WTC11 (cell line): ENCODE measurements around the gene B3GALT5. TPM values are rescaled to one million over a fixed set of nuclear protein-coding genes. Genes with fewer than 3 reads are reported as not detected.
A peak's percentile ranks its signal among the peaks of the same experiment; 100 is the strongest.

Experiments
- ATAC-seq: fragments of 200-7000 bp; cut with Tn5 transposase; 2 replicates; pipeline ENCODE4 v1.10.0; 2021; ENCODE audit warnings: mild to moderate bottlenecking, moderate library complexity
- CTCF ChIA-PET: fragments of 300-600 bp; sonication (Branson Sonifier 250); formaldehyde crosslinking; loops from one replicate; lab custom pipeline; 2021; ENCODE audit warnings: antibody characterized with exemption; lab: Charles Lee
- POLR2A ChIA-PET: fragments of 350-600 bp; sonication (Branson Sonifier 250); formaldehyde crosslinking; loops from one replicate; lab custom pipeline; 2021; ENCODE audit warnings: antibody characterized with exemption; lab: Charles Lee
- DNase-seq: peaks from one replicate; pipeline ENCODE4 v3.0.0; 2021; ENCODE audit warnings: low spot score
- H3K27ac Mint-ChIP-seq: 2 replicates; pipeline ENCODE4 v1.8.0; 2021; ENCODE audit warnings: mixed read lengths
- H3K27me3 Mint-ChIP-seq: 2 replicates; pipeline ENCODE4 v1.8.0; 2021; ENCODE audit warnings: low read depth, mild to moderate bottlenecking, moderate library complexity, mixed read lengths
- H3K36me3 Mint-ChIP-seq: 2 replicates; pipeline ENCODE4 v1.8.0; 2021; ENCODE audit warnings: mixed read lengths
- H3K4me1 Mint-ChIP-seq: 2 replicates; pipeline ENCODE4 v1.8.0; 2022; ENCODE audit warnings: mixed read lengths
- H3K4me3 Mint-ChIP-seq: 2 replicates; pipeline ENCODE4 v1.8.0; 2021; ENCODE audit warnings: mild to moderate bottlenecking, moderate library complexity, mixed read lengths
- H3K9me3 Mint-ChIP-seq: 2 replicates; pipeline ENCODE4 v1.8.0; 2021; ENCODE audit warnings: mixed read lengths
- CDX4 ChIP-seq: fragments of 250-450 bp; sonication (Bioruptor Pico); IDR thresholded peaks from 2 replicates; pipeline ENCODE4 v1.9.0; 2021; ENCODE audit warnings: moderate library complexity, mild to moderate bottlenecking, inconsistent platforms, borderline replicate concordance
- ESRRA ChIP-seq: sonication (generic); formaldehyde crosslinking; IDR thresholded peaks from 2 replicates; pipeline ENCODE4 v1.8.1; 2022; ENCODE audit warnings: mild to moderate bottlenecking, missing genetic modification reagents, borderline replicate concordance
- ETV6 ChIP-seq: sonication (generic); formaldehyde crosslinking; IDR thresholded peaks from 2 replicates; pipeline ENCODE4 v1.8.1; 2022; ENCODE audit warnings: mild to moderate bottlenecking, missing genetic modification reagents
- FOXJ3 ChIP-seq: sonication (generic); formaldehyde crosslinking; IDR thresholded peaks from 2 replicates; pipeline ENCODE4 v1.9.0; 2021; ENCODE audit warnings: missing genetic modification reagents, mild to moderate bottlenecking, borderline replicate concordance
- GRHL2 ChIP-seq: fragments of 250-450 bp; sonication (Bioruptor Pico); IDR thresholded peaks from 2 replicates; pipeline ENCODE4 v1.8.0; 2022; ENCODE audit warnings: mild to moderate bottlenecking, moderate library complexity; ENCODE audit not compliant: insufficient replicate concordance, severe bottlenecking
- HMGA2 ChIP-seq: fragments of 250-450 bp; sonication (Bioruptor Pico); IDR thresholded peaks from 2 replicates; pipeline ENCODE4 v1.4.0; 2021; ENCODE audit warnings: mild to moderate bottlenecking, moderate library complexity
- HMGXB4 ChIP-seq: sonication (generic); formaldehyde crosslinking; IDR thresholded peaks from 2 replicates; pipeline ENCODE4 v1.8.1; 2023; ENCODE audit warnings: mild to moderate bottlenecking, moderate library complexity, missing genetic modification reagents
- IRF2 ChIP-seq: sonication (generic); formaldehyde crosslinking; IDR thresholded peaks from 2 replicates; pipeline ENCODE4 v1.8.0; 2022; ENCODE audit warnings: low read depth, missing genetic modification reagents, borderline replicate concordance
- JUN ChIP-seq: sonication (generic); formaldehyde crosslinking; IDR thresholded peaks from 2 replicates; pipeline ENCODE4 v1.8.0; 2023; ENCODE audit warnings: mild to moderate bottlenecking, missing genetic modification reagents
- MXD4 ChIP-seq: fragments of 250-450 bp; sonication (Bioruptor Pico); IDR thresholded peaks from 2 replicates; pipeline ENCODE4 v1.8.0; 2021; ENCODE audit warnings: mild to moderate bottlenecking, moderate library complexity, borderline replicate concordance
- MYBL2 ChIP-seq: sonication (generic); formaldehyde crosslinking; IDR thresholded peaks from 2 replicates; pipeline ENCODE4 v1.8.1; 2023; ENCODE audit warnings: mild to moderate bottlenecking, moderate library complexity, missing genetic modification reagents
- RELA ChIP-seq: sonication (generic); formaldehyde crosslinking; IDR thresholded peaks from 2 replicates; pipeline ENCODE4 v1.8.1; 2022; ENCODE audit warnings: missing genetic modification reagents, mild to moderate bottlenecking, borderline replicate concordance
- SP1 ChIP-seq: sonication (generic); formaldehyde crosslinking; conservative IDR thresholded peaks from 2 replicates; pipeline ENCODE4 v1.8.1; 2022; ENCODE audit warnings: missing genetic modification reagents
- TEAD1 ChIP-seq: sonication (generic); formaldehyde crosslinking; IDR thresholded peaks from 2 replicates; pipeline ENCODE4 v1.8.0; 2022; ENCODE audit warnings: mild to moderate bottlenecking, missing genetic modification reagents
- USF1 ChIP-seq: sonication (generic); formaldehyde crosslinking; IDR thresholded peaks from 2 replicates; pipeline ENCODE4 v1.8.0; 2022; ENCODE audit warnings: mild to moderate bottlenecking, missing genetic modification reagents
- ZNF121 ChIP-seq: sonication (generic); formaldehyde crosslinking; IDR thresholded peaks from 2 replicates; pipeline ENCODE4 v1.8.0; 2023; ENCODE audit warnings: missing genetic modification reagents
- ZNF138 ChIP-seq: sonication (generic); formaldehyde crosslinking; conservative IDR thresholded peaks from 2 replicates; pipeline ENCODE4 v1.8.1; 2022; ENCODE audit warnings: mild to moderate bottlenecking, moderate library complexity, missing genetic modification reagents
- total RNA-seq: library from RNA; stranded (reverse); gene quantifications from 3 replicates; pipeline ENCODE4 v1.2.3, GENCODE V29; 2021
- TF ChIP-seq, protein P1 (sequence below): sonication (generic); formaldehyde crosslinking; conservative IDR thresholded peaks from 2 replicates; pipeline ENCODE4 v1.8.1; 2022; ENCODE audit warnings: mild to moderate bottlenecking, missing genetic modification reagents
- TF ChIP-seq, protein P2 (sequence below): fragments of 250-450 bp; sonication (Bioruptor Pico); IDR thresholded peaks from 2 replicates; pipeline ENCODE4 v1.9.0; 2021; ENCODE audit warnings: mild to moderate bottlenecking
- TF ChIP-seq, protein P3 (sequence below): fragments of 250-450 bp; sonication (Bioruptor Pico); IDR thresholded peaks from 2 replicates; pipeline ENCODE4 v2.1.2; 2022; ENCODE audit warnings: mild to moderate bottlenecking, moderate library complexity
- TF ChIP-seq, protein P4 (sequence below): sonication (generic); formaldehyde crosslinking; IDR thresholded peaks from 2 replicates; pipeline ENCODE4 v1.8.1; 2023; ENCODE audit warnings: mild to moderate bottlenecking, missing genetic modification reagents, borderline replicate concordance

The B3GALT5 gene
- total RNA-seq, 1 experiment from 2014 or later, result 25.8 TPM

- H3K4me3 Mint-ChIP-seq, result no peak overlapping the region
- no peak for DNase-seq
- H3K27ac Mint-ChIP-seq, result peak overlapping the region; percentile 43; the same call in 1 of the 2 replicates
- POLR2A ChIA-PET, result no interaction called here
- no peak for TF ChIP-seq MXD4
- no peak for TF ChIP-seq CDX4 (CRISPR knock-in tag)
- TF ChIP-seq, protein P1, sequence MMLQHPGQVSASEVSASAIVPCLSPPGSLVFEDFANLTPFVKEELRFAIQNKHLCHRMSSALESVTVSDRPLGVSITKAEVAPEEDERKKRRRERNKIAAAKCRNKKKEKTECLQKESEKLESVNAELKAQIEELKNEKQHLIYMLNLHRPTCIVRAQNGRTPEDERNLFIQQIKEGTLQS (CRISPR knock-in tag), result no peak
- TF ChIP-seq, all 79 proteins: peak for 0
- Mint-ChIP-seq H3K9me3 (peaks cover 9% of the 10 kb centered on the region), H3K27me3 (no peaks in the 10 kb centered on the region), H3K4me1 (peaks cover 32% of the 10 kb centered on the region), H3K36me3 (peaks cover 88% of the 10 kb centered on the region)
- no peak for ATAC-seq
- CTCF ChIA-PET, result interaction anchor here (1.8 kb wide), 1 partner anchor 67 kb away, joined by 5 read pairs; no protein-coding TSS in a partner anchor
Measured at GRCh38 chr21:39648879-39649278, 36.1 kb downstream of the B3GALT5 start.

DNA sequence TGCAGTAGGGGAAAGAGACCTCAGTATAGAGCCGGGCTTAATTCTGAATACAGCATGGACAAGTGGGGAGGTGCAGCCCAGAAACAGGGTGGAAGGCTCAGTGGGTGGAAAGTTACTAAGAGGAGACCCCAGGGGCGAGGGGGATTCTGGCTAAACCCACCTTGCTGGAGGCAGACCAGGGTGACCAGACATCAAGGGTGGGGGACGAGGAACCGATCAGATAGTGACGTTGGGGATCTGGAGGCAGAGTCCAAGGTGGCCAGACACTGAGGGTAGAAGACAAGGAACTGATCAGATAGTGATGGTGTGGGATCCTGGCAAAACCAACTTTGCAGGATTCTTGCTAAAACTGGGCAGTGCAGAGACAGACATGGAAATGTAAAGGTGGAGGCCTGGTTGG, 36.8 kb downstream of the B3GALT5 start:
- no peak for TF ChIP-seq SP1 (CRISPR knock-in tag)
- TF ChIP-seq ETV6 (CRISPR knock-in tag), result no peak
- no peak for TF ChIP-seq ZNF138 (CRISPR knock-in tag)
- no peak for TF ChIP-seq MYBL2 (CRISPR knock-in tag)
- TF ChIP-seq RELA, result no peak
- no peak for TF ChIP-seq ESRRA (CRISPR knock-in tag)
- TF ChIP-seq, protein P2, sequence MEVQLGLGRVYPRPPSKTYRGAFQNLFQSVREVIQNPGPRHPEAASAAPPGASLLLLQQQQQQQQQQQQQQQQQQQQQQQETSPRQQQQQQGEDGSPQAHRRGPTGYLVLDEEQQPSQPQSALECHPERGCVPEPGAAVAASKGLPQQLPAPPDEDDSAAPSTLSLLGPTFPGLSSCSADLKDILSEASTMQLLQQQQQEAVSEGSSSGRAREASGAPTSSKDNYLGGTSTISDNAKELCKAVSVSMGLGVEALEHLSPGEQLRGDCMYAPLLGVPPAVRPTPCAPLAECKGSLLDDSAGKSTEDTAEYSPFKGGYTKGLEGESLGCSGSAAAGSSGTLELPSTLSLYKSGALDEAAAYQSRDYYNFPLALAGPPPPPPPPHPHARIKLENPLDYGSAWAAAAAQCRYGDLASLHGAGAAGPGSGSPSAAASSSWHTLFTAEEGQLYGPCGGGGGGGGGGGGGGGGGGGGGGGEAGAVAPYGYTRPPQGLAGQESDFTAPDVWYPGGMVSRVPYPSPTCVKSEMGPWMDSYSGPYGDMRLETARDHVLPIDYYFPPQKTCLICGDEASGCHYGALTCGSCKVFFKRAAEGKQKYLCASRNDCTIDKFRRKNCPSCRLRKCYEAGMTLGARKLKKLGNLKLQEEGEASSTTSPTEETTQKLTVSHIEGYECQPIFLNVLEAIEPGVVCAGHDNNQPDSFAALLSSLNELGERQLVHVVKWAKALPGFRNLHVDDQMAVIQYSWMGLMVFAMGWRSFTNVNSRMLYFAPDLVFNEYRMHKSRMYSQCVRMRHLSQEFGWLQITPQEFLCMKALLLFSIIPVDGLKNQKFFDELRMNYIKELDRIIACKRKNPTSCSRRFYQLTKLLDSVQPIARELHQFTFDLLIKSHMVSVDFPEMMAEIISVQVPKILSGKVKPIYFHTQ (CRISPR knock-in tag), result no peak
- no peak for TF ChIP-seq TEAD1 (CRISPR knock-in tag)
- no peak for TF ChIP-seq IRF2
- no peak for TF ChIP-seq CDX4 (CRISPR knock-in tag)
- no peak for TF ChIP-seq JUN
- no peak for TF ChIP-seq HMGXB4 (CRISPR knock-in tag)
- no peak for TF ChIP-seq USF1 (CRISPR knock-in tag)
- TF ChIP-seq, protein P3, sequence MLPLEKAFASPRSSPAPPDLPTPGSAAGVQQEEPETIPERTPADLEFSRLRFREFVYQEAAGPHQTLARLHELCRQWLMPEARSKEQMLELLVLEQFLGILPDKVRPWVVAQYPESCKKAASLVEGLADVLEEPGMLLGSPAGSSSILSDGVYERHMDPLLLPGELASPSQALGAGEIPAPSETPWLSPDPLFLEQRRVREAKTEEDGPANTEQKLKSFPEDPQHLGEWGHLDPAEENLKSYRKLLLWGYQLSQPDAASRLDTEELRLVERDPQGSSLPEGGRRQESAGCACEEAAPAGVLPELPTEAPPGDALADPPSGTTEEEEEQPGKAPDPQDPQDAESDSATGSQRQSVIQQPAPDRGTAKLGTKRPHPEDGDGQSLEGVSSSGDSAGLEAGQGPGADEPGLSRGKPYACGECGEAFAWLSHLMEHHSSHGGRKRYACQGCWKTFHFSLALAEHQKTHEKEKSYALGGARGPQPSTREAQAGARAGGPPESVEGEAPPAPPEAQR (CRISPR knock-in tag), result no peak
- TF ChIP-seq FOXJ3 (CRISPR knock-in tag), result no peak
- TF ChIP-seq HMGA2 (CRISPR knock-in tag), result no peak
- no peak for TF ChIP-seq ZNF121 (CRISPR knock-in tag)
- TF ChIP-seq GRHL2, result no peak
- TF ChIP-seq, protein P4, sequence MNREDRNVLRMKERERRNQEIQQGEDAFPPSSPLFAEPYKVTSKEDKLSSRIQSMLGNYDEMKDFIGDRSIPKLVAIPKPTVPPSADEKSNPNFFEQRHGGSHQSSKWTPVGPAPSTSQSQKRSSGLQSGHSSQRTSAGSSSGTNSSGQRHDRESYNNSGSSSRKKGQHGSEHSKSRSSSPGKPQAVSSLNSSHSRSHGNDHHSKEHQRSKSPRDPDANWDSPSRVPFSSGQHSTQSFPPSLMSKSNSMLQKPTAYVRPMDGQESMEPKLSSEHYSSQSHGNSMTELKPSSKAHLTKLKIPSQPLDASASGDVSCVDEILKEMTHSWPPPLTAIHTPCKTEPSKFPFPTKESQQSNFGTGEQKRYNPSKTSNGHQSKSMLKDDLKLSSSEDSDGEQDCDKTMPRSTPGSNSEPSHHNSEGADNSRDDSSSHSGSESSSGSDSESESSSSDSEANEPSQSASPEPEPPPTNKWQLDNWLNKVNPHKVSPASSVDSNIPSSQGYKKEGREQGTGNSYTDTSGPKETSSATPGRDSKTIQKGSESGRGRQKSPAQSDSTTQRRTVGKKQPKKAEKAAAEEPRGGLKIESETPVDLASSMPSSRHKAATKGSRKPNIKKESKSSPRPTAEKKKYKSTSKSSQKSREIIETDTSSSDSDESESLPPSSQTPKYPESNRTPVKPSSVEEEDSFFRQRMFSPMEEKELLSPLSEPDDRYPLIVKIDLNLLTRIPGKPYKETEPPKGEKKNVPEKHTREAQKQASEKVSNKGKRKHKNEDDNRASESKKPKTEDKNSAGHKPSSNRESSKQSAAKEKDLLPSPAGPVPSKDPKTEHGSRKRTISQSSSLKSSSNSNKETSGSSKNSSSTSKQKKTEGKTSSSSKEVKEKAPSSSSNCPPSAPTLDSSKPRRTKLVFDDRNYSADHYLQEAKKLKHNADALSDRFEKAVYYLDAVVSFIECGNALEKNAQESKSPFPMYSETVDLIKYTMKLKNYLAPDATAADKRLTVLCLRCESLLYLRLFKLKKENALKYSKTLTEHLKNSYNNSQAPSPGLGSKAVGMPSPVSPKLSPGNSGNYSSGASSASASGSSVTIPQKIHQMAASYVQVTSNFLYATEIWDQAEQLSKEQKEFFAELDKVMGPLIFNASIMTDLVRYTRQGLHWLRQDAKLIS, result no peak
- Mint-ChIP-seq H3K9me3 (peaks cover 9% of the 10 kb centered on the region), H3K4me1 (peaks cover 25% of the 10 kb centered on the region), H3K4me3 (no peak overlapping the region), H3K27me3 (no peaks in the 10 kb centered on the region), H3K36me3 (peaks cover 92% of the 10 kb centered on the region), H3K27ac (peak overlapping the region; percentile 25)
- ChIA-PET POLR2A (no interaction called here), CTCF (interaction anchor here (1.8 kb wide), 1 partner anchor 68 kb away, joined by 5 read pairs; no protein-coding TSS in a partner anchor)
- ATAC-seq, result no peak
- no peak for DNase-seq
